Activated CD8-positive, alpha-beta T cell treated with anti-CD3 and anti-CD28 coated beads, Interleukin-2, amount 10 ng/mL, durations not matched to agents 7 days and 5 days (primary cell): ENCODE measurements around the gene ADORA2B. TPM values are rescaled to one million over a fixed set of nuclear protein-coding genes. Genes with fewer than 3 reads are reported as not detected.
"Not testable (repeated sequence)": the region's sequence is repeated elsewhere in the genome, so short reads cannot be mapped to it uniquely, and the experiment has no call there.

ENCODE experiments used
- ATAC-seq: fragments of 150-1000 bp; cut with Tn5 transposase; one replicate; pipeline ENCODE4 v1.10.0; 2021; ENCODE audit warnings: moderate library complexity
- CTCF ChIA-PET: fragments of 350-600 bp; sonication (Branson Sonifier 250); formaldehyde crosslinking; loops from one replicate; lab custom pipeline; 2021; ENCODE audit warnings: antibody characterized with exemption; lab: Charles Lee
- POLR2A ChIA-PET: fragments of 350-600 bp; sonication (Branson Sonifier 250); formaldehyde crosslinking; loops from one replicate; lab custom pipeline; 2021; ENCODE audit warnings: antibody characterized with exemption; lab: Charles Lee
- DNase-seq: peaks from one replicate; pipeline ENCODE4 v3.0.0-alpha.2; 2020
- H3K27ac Mint-ChIP-seq: one replicate; pipeline ENCODE4 v1.8.0; 2021; ENCODE audit warnings: mild to moderate bottlenecking, mixed read lengths
- H3K27me3 Mint-ChIP-seq: one replicate; pipeline ENCODE4 v1.8.0; 2021; ENCODE audit warnings: low read depth, mixed read lengths
- H3K36me3 Mint-ChIP-seq: one replicate; pipeline ENCODE4 v1.8.0; 2021; ENCODE audit warnings: low read depth, mixed read lengths
- H3K4me1 Mint-ChIP-seq: one replicate; pipeline ENCODE4 v1.8.0; 2021; ENCODE audit warnings: low read depth, mixed read lengths
- H3K4me3 Mint-ChIP-seq: one replicate; pipeline ENCODE4 v1.8.0; 2021; ENCODE audit warnings: mild to moderate bottlenecking, mixed read lengths
- H3K9me3 Mint-ChIP-seq: one replicate; pipeline ENCODE4 v1.8.0; 2022; ENCODE audit warnings: mixed read lengths; ENCODE audit not compliant: insufficient read depth
- total RNA-seq, 2 experiments: library from RNA; stranded (reverse); gene quantifications; one replicate each; pipeline ENCODE4 v1.2.3, GENCODE V29; 2021

ADORA2B gene
- 1 to 10 TPM; 1.7 to 2.9 TPM for total RNA-seq

- CTCF ChIA-PET = interaction anchor here (0.6 to 3.8 kb wide), 19 partner anchors 9 to 269 kb away, joined by 3 to 28 read pairs (median 4); partner anchors contain the start of genes TTC19 and ZSWIM7
- DNase-seq = peak; percentile 66
- peak within 1 kb of the TSS; percentile 79 for H3K27ac Mint-ChIP-seq
- peaks cover 19% of the 10 kb centered on the region for H3K4me1 Mint-ChIP-seq
- no peaks in the 10 kb centered on the region for H3K36me3 Mint-ChIP-seq
- H3K27me3 Mint-ChIP-seq = peaks cover 26% of the 10 kb centered on the region
- ATAC-seq = peak; percentile 86
- POLR2A ChIA-PET = interaction anchor here (1.1 to 2.7 kb wide), 4 partner anchors 9 to 54 kb away, joined by 3 to 11 read pairs (median 5); partner anchors contain the start of genes TTC19 and ZSWIM7
- H3K4me3 Mint-ChIP-seq = peak within 1 kb of the TSS; percentile 77
- H3K9me3 Mint-ChIP-seq = no peaks in the 10 kb centered on the region
These were observed at the start of gene ADORA2B for GRCh38 chr17:15944759-15945526. TSS of gene ADORA2B (plus strand) at chr17:15945130. CDS start at chr17:15945249, 119 bp downstream.

- POLR2A ChIA-PET = no interaction called here
- H3K27ac Mint-ChIP-seq = no peak overlapping the region
- ATAC-seq (no peak), DNase-seq (no peak)
- H3K4me1 Mint-ChIP-seq = peaks cover 11% of the 10 kb centered on the region
- no peaks in the 10 kb centered on the region for H3K9me3 Mint-ChIP-seq
- CTCF ChIA-PET = no interaction called here
- H3K27me3 Mint-ChIP-seq = no peaks in the 10 kb centered on the region
- no peaks in the 10 kb centered on the region for H3K36me3 Mint-ChIP-seq
- no peak overlapping the region for H3K4me3 Mint-ChIP-seq
These were observed 48.7 kb upstream of the ADORA2B start for GRCh38 chr17:15896277-15896676.

- Mint-ChIP-seq H3K9me3 (no peaks in the 10 kb centered on the region), H3K4me3 (no peak overlapping the region), H3K36me3 (no peaks in the 10 kb centered on the region), H3K4me1 (peaks cover 11% of the 10 kb centered on the region), H3K27me3 (no peaks in the 10 kb centered on the region), H3K27ac (peak overlapping the region; percentile 89)
- CTCF ChIA-PET = no interaction called here
- ATAC-seq (no peak), DNase-seq (no peak)
- POLR2A ChIA-PET = no interaction called here
These were observed 48.1 kb upstream of the ADORA2B start for GRCh38 chr17:15896834-15897233.

- H3K9me3 Mint-ChIP-seq, POLR2A ChIA-PET, H3K4me3 Mint-ChIP-seq, CTCF ChIA-PET, H3K36me3 Mint-ChIP-seq, ATAC-seq, H3K27ac Mint-ChIP-seq, H3K27me3 Mint-ChIP-seq, DNase-seq: not testable (repeated sequence)
- H3K4me1 Mint-ChIP-seq = peaks cover 11% of the 10 kb centered on the region
These were observed 45.3 kb upstream of the ADORA2B start for GRCh38 chr17:15899596-15899995.

- H3K36me3 Mint-ChIP-seq = no peaks in the 10 kb centered on the region
- ChIA-PET CTCF (no interaction called here), POLR2A (no interaction called here)
- H3K4me3 Mint-ChIP-seq = no peak overlapping the region
- peaks cover 11% of the 10 kb centered on the region for H3K4me1 Mint-ChIP-seq
- ATAC-seq (no peak), DNase-seq (no peak)
- no peak overlapping the region for H3K27ac Mint-ChIP-seq
- no peaks in the 10 kb centered on the region for H3K27me3 Mint-ChIP-seq
- no peaks in the 10 kb centered on the region for H3K9me3 Mint-ChIP-seq
These were observed 44.1 kb upstream of the ADORA2B start for GRCh38 chr17:15900871-15901270.

- H3K9me3 Mint-ChIP-seq, DNase-seq, H3K4me1 Mint-ChIP-seq, H3K27ac Mint-ChIP-seq, POLR2A ChIA-PET, H3K36me3 Mint-ChIP-seq, H3K4me3 Mint-ChIP-seq, ATAC-seq, H3K27me3 Mint-ChIP-seq: not testable (repeated sequence)
- CTCF ChIA-PET = interaction anchor here (1.7 kb wide), 1 partner anchor 40 kb away, joined by 3 read pairs; the partner anchor contains the start of gene ADORA2B
These were observed 39.7 kb upstream of the ADORA2B start for GRCh38 chr17:15905236-15905635.

- CTCF ChIA-PET = no interaction called here
- ATAC-seq (no peak), DNase-seq (no peak)
These were observed 37.6 kb upstream of the ADORA2B start for GRCh38 chr17:15907290-15907689.

GRCh38 chr17:15908378-15908777 is 36.6 kb upstream of the ADORA2B start:
- ChIA-PET CTCF (interaction anchor here (0.6 kb wide), 1 partner anchor 88 kb away, joined by 3 read pairs; no protein-coding TSS in a partner anchor), POLR2A (no interaction called here)
- H3K27me3 Mint-ChIP-seq = peaks cover 4% of the 10 kb centered on the region
- ATAC-seq (no peak), DNase-seq (no peak)
- no peaks in the 10 kb centered on the region for H3K36me3 Mint-ChIP-seq
- H3K4me1 Mint-ChIP-seq = no peaks in the 10 kb centered on the region
- no peak overlapping the region for H3K27ac Mint-ChIP-seq
- H3K4me3 Mint-ChIP-seq = no peak overlapping the region
- H3K9me3 Mint-ChIP-seq = no peaks in the 10 kb centered on the region

More at GRCh38 chr17:15907290-15907689, 37.6 kb upstream of the ADORA2B start:
- Mint-ChIP-seq H3K27ac (no peak overlapping the region), H3K4me1 (no peaks in the 10 kb centered on the region), H3K27me3 (peaks cover 4% of the 10 kb centered on the region), H3K4me3 (no peak overlapping the region), H3K9me3 (no peaks in the 10 kb centered on the region), H3K36me3 (no peaks in the 10 kb centered on the region)
- POLR2A ChIA-PET = no interaction called here

- DNase-seq = no peak
- Mint-ChIP-seq H3K4me3 (no peak overlapping the region), H3K9me3 (no peaks in the 10 kb centered on the region), H3K36me3 (no peaks in the 10 kb centered on the region), H3K4me1 (no peaks in the 10 kb centered on the region), H3K27ac (no peak overlapping the region), H3K27me3 (peaks cover 4% of the 10 kb centered on the region)
- ChIA-PET POLR2A (no interaction called here), CTCF (no interaction called here)
- no peak for ATAC-seq
These were observed 35.4 kb upstream of the ADORA2B start for GRCh38 chr17:15909481-15909991.

GRCh38 chr17:15910791-15911190 is 34.1 kb upstream of the ADORA2B start:
- no peak for ATAC-seq
- Mint-ChIP-seq H3K9me3 (no peaks in the 10 kb centered on the region), H3K36me3 (no peaks in the 10 kb centered on the region), H3K4me3 (no peak overlapping the region), H3K27ac (no peak overlapping the region), H3K4me1 (no peaks in the 10 kb centered on the region), H3K27me3 (peaks cover 4% of the 10 kb centered on the region)
- ChIA-PET POLR2A (interaction anchor here (0.6 kb wide), 1 partner anchor 86 kb away, joined by 4 read pairs; no protein-coding TSS in a partner anchor), CTCF (interaction anchor here (0.8 kb wide), 1 partner anchor 88 kb away, joined by 3 read pairs; the partner anchor contains the start of genes TTC19 and ZSWIM7)
- DNase-seq = no peak

- CTCF ChIA-PET = interaction anchor here (0.8 kb wide), 1 partner anchor 87 kb away, joined by 3 read pairs; the partner anchor contains the start of genes TTC19 and ZSWIM7
- DNase-seq, H3K4me3 Mint-ChIP-seq, H3K9me3 Mint-ChIP-seq, H3K4me1 Mint-ChIP-seq, H3K27me3 Mint-ChIP-seq, H3K36me3 Mint-ChIP-seq, POLR2A ChIA-PET, H3K27ac Mint-ChIP-seq, ATAC-seq: not testable (repeated sequence)
These were observed 33.2 kb upstream of the ADORA2B start for GRCh38 chr17:15911701-15912100.

GRCh38 chr17:15912416-15912955 is 32.4 kb upstream of the ADORA2B start:
- ChIA-PET POLR2A (interaction anchor here (0.6 kb wide), 1 partner anchor 1746 kb away, joined by 3 read pairs; no protein-coding TSS in a partner anchor), CTCF (no interaction called here)
- H3K27me3 Mint-ChIP-seq = peaks cover 8% of the 10 kb centered on the region
- no peak for DNase-seq
- ATAC-seq = no peak
- no peak overlapping the region for H3K4me3 Mint-ChIP-seq
- H3K36me3 Mint-ChIP-seq = no peaks in the 10 kb centered on the region
- no peak overlapping the region for H3K27ac Mint-ChIP-seq
- H3K9me3 Mint-ChIP-seq = no peaks in the 10 kb centered on the region
- H3K4me1 Mint-ChIP-seq = no peaks in the 10 kb centered on the region
